ENCODE data around the gene XYLB.
"Not testable (repeated sequence)": the region's sequence is repeated elsewhere in the genome, so short reads cannot be mapped to it uniquely, and the experiment has no call there.

The XYLB gene

DNA sequence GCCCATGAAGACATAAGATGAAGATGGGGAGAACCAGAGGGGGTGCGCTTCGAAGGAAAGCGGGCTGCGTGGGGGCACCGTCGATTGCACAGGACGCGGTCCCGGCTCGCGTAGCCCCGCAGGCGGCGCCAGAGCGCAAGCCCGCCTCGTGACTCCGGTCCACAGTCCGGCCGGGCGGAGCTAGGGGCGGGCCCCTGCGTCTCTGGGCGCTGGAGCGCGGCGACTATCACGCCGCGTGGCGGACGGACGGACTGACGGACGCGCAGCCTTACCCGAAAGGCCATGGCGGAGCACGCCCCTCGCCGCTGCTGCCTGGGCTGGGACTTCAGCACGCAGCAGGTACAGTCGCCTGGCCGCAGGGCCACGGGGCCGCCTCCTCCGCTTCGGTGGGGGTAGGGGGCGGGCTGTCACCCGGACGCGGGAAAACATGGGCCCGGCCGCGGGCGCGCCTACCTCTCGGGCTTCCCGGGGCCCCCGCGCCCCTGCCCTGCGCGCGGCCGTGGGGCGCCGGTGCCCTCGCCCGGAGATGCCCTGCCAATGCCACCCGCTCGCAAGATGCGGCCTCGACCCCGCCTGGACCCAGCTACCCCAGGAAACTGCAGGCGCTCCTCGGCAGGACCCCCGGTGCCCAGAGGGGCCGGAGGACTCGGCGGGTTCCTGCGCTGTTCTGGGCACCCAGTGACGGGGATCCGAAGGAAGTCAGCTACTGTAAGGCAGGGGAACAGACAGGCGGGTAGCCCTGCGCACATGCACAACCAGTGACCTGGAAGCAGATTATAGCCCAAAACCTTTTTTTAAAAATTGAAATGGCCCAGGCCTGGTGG lies at the start of gene XYLB:
Gene XYLB (plus strand): TSS at position 199 of the 824 bp plus-strand sequence. CDS start 84 bp downstream, at position 283.
- H3K27ac ChIP-seq, result peak within 1 kb of the TSS; percentile 86
- peak; percentile 96 for TF ChIP-seq CTCF (conservative IDR thresholded peaks at IDR 0.05)

DNA sequence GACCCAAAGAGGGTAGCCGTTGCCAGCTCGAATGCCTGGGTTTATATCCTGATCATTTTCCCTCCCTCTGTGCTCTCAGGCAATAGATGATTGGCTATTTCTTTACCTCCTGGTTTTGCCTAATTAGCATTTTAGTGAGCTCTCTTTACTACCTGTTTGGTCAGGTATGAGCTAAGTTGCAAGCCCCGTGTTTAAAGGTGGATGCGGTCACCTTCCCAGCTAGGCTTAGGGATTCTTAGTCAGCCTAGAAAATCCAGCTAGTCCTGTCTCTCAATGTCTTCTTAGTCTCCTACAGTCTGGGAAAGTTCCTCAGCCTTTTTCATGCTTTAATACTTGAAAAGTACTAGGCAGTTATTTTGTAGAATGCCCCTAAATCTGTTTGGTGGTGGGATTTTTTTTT lies 49.5 kb upstream of the XYLB start:
- not testable (repeated sequence) for H3K27ac ChIP-seq

- TF ChIP-seq CTCF (conservative IDR thresholded peaks at IDR 0.05), result no peak
- no peak overlapping the region for H3K27ac ChIP-seq
These were observed 49.0 kb upstream of the XYLB start for GRCh38 chr3:38297537-38297936.

DNA sequence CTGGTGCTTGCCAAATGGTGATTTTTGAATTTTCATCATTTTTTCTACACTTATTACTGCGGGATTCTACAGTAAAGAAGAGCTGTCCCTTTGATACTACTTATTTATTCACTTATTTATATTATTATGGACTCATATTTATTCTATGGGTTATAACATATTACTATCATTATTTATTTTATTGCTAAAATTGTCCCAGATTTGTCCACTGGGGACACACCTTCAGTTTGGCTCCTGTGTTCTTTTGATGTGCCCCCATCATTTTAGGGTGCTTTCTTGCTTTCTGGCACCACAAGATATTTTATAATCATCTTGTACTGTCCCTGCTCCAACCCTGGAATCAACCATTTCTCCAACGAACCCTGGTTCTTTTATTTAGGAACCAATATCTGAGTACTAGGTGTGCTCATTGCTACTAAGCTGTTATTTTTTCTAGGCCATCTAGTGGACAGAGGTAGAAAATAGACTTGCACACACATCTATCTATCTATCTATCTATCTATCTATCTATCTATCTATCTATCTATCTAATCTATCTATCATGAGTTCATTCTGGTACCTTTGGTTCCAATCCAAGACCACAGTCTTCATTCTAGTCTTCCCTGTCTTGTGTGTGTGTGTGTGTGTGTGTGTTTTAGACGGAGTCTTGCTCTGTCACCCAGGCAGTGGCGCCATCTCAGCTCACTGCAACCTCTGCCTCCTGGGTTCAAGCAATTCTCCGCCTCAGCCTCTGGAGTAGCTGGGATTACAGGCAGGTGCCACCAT lies 48.5 kb upstream of the XYLB start:
- peak; percentile 75 for TF ChIP-seq CTCF (conservative IDR thresholded peaks at IDR 0.05)

DNA sequence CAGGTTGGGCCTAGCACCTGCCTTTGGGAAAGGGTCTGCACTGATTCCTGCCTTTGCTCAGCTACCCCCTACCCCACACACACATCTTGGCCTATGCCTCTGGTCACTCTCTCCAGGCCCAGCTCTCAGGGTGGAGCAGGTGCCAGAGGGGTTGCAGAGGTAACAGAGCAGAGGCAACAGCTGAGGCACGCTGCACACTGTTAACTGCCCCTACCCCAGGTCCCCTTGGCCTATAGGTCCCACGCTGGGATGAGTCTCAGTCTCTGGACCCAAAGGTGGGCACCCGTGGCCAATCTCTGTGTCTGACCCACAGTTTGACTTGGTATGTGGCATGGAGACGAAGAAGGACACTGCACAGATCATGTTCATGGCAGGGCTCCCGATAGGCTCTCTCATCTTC lies 39.6 kb upstream of the XYLB start:
- H3K27ac ChIP-seq, result no peak overlapping the region
- TF ChIP-seq CTCF (conservative IDR thresholded peaks at IDR 0.05), result no peak

More for the DNA sequence above, 48.5 kb upstream of the XYLB start:
- H3K27ac ChIP-seq, result no peak overlapping the region

GRCh38 chr3:38307599-38307998 lies 39.0 kb upstream of the XYLB start:
- H3K27ac ChIP-seq, result no peak overlapping the region
- TF ChIP-seq CTCF (conservative IDR thresholded peaks at IDR 0.05), result no peak

GRCh38 chr3:38308456-38308855 lies 38.1 kb upstream of the XYLB start:
- no peak for TF ChIP-seq CTCF (conservative IDR thresholded peaks at IDR 0.05)
- no peak overlapping the region for H3K27ac ChIP-seq

DNA sequence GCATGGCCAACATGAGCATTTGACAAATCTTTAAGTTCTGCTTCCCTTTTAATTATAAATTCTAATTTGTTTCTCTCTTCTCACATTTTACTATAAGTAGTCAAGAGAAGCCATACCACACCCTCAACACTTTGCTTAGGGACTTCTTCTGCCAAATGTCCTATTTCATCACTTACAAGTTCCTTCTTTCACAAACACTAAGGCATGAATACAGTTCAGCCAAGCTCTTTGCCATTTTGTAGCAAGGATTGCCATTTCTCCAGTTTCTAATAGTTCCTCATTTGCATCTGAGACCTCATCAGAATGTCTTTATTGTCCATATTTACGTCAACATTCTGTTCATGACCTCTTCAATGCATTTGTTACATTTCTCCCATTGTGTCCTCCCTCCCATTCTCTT lies 35.1 kb upstream of the XYLB start:
- TF ChIP-seq CTCF (conservative IDR thresholded peaks at IDR 0.05), result no peak

More for the DNA sequence above, 35.1 kb upstream of the XYLB start:
- no peak overlapping the region for H3K27ac ChIP-seq

All from VCaP (cell line).